ENCODE measurements around the gene INPP5F. TPM values are rescaled to one million over a fixed set of nuclear protein-coding genes. Genes with fewer than 3 reads are reported as not detected.
A peak's percentile ranks its signal among the peaks of the same experiment; 100 is the strongest.

Gene INPP5F
- total and polyA plus RNA-seq, 4 donors: 6.9 to 23.9 (median 18.3) TPM

DNA sequence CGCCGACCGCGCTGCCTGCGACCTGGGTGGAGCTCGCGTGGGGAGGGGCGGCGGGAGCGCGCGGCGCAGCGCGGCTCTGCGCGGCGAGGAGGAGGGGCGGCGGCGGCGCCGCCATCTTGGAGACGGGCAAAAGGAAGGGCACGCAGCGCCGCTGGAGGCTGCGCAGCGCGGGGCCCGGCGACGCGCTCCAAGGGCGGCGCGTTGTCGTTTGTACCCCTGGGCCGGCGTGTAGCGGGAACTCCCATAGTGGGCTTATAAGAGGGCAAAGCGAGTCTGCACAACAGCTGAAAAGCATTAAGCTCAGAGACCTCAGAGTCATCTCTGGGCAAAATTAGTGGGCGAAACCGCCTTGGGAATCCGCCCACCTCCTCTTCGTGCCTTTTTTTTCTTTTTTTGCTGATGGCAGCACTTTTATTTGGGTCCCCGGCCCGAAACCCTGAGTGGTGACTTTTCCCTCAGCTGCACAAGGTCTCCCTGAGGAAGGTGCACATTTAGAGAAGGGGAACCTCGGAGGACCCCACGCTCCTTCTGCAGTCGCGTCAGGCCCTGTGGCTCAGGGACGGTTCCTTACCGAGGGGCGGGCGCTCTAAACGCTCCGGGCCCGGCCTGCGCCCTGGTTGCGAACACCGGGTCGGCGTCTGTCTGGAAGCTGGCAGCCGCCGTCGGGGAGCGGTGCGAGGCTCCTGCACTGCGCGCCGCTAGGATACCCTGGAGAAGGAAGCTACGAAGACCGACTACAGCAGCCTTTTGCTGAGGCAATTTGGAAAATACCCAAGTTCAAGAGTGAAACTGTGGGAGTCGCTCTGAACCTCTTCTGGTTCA, 147.2 kb downstream of the INPP5F start:
- peak overlapping the region; percentile 95 to 97 for H3K4me3 ChIP-seq (ENCODE audit: low read length in 2 of 2)
- DNase-seq (peak; percentile 94 to 96), ATAC-seq (ENCODE audit: low FRiP score) (peak; percentile 99)
- H3K4me1 ChIP-seq (ENCODE audit: control insufficient read depth in 1 of 2, insufficient read depth in 2 of 2, low read length in 2 of 2): peaks cover 0 to 4% of the 10 kb centered on the region in 2 donors
- H3K9me3 ChIP-seq (ENCODE audit: control insufficient read depth, low read length): no peaks in the 10 kb centered on the region
- intact Hi-C loops (cut with DNase I): loop anchor here in 1 of 2 donors (1.0 to 5.0 kb wide), 2 partner anchors 19 to 191 kb away; partner anchors contain the start of gene SEC23IP
- H3K27ac ChIP-seq (ENCODE audit: low read depth in 1 of 2, low read length in 2 of 2): peak overlapping the region; percentile 61 to 83
- no peaks in the 10 kb centered on the region for H3K36me3 ChIP-seq (ENCODE audit: control insufficient read depth in 1 of 2, insufficient read depth in 2 of 2, low read length in 1 of 2)
- 0% methylated on average over 64 to 75 of the region's 75 CpGs for WGBS, 2 donors
- H3K27me3 ChIP-seq (ENCODE audit: control insufficient read depth in 1 of 2, insufficient read depth in 2 of 2, low read length in 1 of 2): peaks cover 0 to 1% of the 10 kb centered on the region in 2 donors

DNA sequence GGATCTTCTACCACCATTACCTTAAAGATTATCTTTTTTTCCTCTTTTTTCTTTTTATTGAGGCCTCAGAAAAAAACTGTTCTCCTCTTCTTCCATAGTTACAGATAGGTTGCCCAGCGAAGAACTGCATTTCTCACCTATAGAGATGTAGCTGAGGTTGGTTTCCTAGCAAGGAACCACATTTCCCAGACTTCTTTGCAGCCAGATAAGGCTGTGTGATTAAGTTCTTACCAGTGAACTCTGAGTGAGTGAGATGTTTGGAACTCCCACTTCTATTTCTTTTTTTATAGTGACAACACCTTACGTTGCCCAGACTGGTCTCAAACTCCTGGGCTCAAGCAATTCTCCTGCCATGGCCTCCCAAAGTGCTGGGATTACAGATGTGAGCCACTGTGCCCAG, 152.7 kb downstream of the INPP5F start:
- Histone ChIP-seq H3K27ac (ENCODE audit: low read depth in 1 of 2, low read length in 2 of 2) (no peak overlapping the region), H3K27me3 (ENCODE audit: control insufficient read depth in 1 of 2, insufficient read depth in 2 of 2, low read length in 1 of 2) (no peaks in the 10 kb centered on the region), H3K4me1 (ENCODE audit: control insufficient read depth in 1 of 2, insufficient read depth in 2 of 2, low read length in 2 of 2) (peaks cover 0 to 4% of the 10 kb centered on the region in 2 donors), H3K36me3 (ENCODE audit: control insufficient read depth in 1 of 2, insufficient read depth in 2 of 2, low read length in 1 of 2) (no peaks in the 10 kb centered on the region), H3K4me3 (ENCODE audit: low read length in 2 of 2) (no peak overlapping the region), H3K9me3 (ENCODE audit: control insufficient read depth, low read length) (no peaks in the 10 kb centered on the region)
- 53 to 68% methylated on average over 2 of the region's 2 CpGs for WGBS, 2 donors
- intact Hi-C loops (cut with DNase I): no loop called here
- ATAC-seq (ENCODE audit: low FRiP score): no peak
- no peak for DNase-seq

Other genes with a start within 250 kb of the INPP5F start
- gene RGS10, start 183.3 kb upstream of the INPP5F start, total RNA-seq: 10 to 100 TPM; 14.4 to 28.9 TPM
- gene RGS10, start 183.3 kb upstream of the INPP5F start, polyA plus RNA-seq: 10 to 100 TPM; 50.0 to 76.1 TPM
- 100 to 1,000 TPM in 1 of 2 donors, 10 to 100 TPM in 1; 91.4 to 123 TPM for gene TIAL1, start 129.1 kb upstream of the INPP5F start, total RNA-seq
- 10 to 100 TPM; 29.2 to 74.6 TPM for gene TIAL1, start 129.1 kb upstream of the INPP5F start, polyA plus RNA-seq
- 10 to 100 TPM; 65.8 to 85.1 TPM for gene BAG3, start 74.7 kb upstream of the INPP5F start, total RNA-seq
- gene BAG3, start 74.7 kb upstream of the INPP5F start, polyA plus RNA-seq: 10 to 100 TPM; 16.3 to 26.5 TPM
- gene MCMBP, start 146.8 kb downstream of the INPP5F start, total RNA-seq: 10 to 100 TPM; 44.7 to 46.1 TPM
- gene MCMBP, start 146.8 kb downstream of the INPP5F start, polyA plus RNA-seq: 10 to 100 TPM; 17.4 to 21.5 TPM
- gene SEC23IP, start 166.7 kb downstream of the INPP5F start, total RNA-seq: 10 to 100 TPM; 48.4 to 52.0 TPM
- gene SEC23IP, start 166.7 kb downstream of the INPP5F start, polyA plus RNA-seq: 1 to 10 TPM; 7.2 to 9.0 TPM